WI38 (cell line): ENCODE data around the gene SLC6A20.

ENCODE experiments used
- H3K4me3 ChIP-seq: 2 replicates; pipeline ENCODE4 v1.5.1; 2011; ENCODE audit warnings: low read depth, mild to moderate bottlenecking, control low read depth, low read length
- CTCF ChIP-seq: IDR thresholded peaks from 2 replicates; pipeline ENCODE4 v1.5.1; 2012; ENCODE audit warnings: low read depth, mild to moderate bottlenecking, control low read depth, low read length

The SLC6A20 gene

GRCh38 chr3:45816544-45816943 lies 20.2 kb upstream of the SLC6A20 start:
- TF ChIP-seq CTCF, result no peak

GRCh38 chr3:45814322-45814721 lies 18.0 kb upstream of the SLC6A20 start:
- TF ChIP-seq CTCF, result no peak
- no peak overlapping the region for H3K4me3 ChIP-seq

More at GRCh38 chr3:45816544-45816943, 20.2 kb upstream of the SLC6A20 start:
- no peak overlapping the region for H3K4me3 ChIP-seq

GRCh38 chr3:45807681-45808540 lies 11.6 kb upstream of the SLC6A20 start:
- no peak overlapping the region for H3K4me3 ChIP-seq
- TF ChIP-seq CTCF, result no peak

GRCh38 chr3:45807133-45807532 lies 10.8 kb upstream of the SLC6A20 start:
- no peak for TF ChIP-seq CTCF
- H3K4me3 ChIP-seq, result no peak overlapping the region

GRCh38 chr3:45806072-45806471 lies 9.7 kb upstream of the SLC6A20 start:
- no peak overlapping the region for H3K4me3 ChIP-seq
- no peak for TF ChIP-seq CTCF

- no peak overlapping the region for H3K4me3 ChIP-seq
- no peak for TF ChIP-seq CTCF
Observed at GRCh38 chr3:45803252-45803935, 7.1 kb upstream of the SLC6A20 start.

GRCh38 chr3:45802146-45802545 lies 5.8 kb upstream of the SLC6A20 start:
- no peak for TF ChIP-seq CTCF
- no peak overlapping the region for H3K4me3 ChIP-seq
